Coronary artery (tissue), 2 donors: Measurements from ENCODE around the gene KCNIP1.

Source experiments
- DNase-seq: peaks from one replicate; pipeline ENCODE4 v3.0.0-alpha.2; 2017; ENCODE audit warnings: low spot score
- H3K27ac ChIP-seq, 2 donors: fragments of 200-600 bp; sonication (generic); one replicate each; pipeline ENCODE4 v1.5.1; 2016 to 2019
- H3K4me3 ChIP-seq: fragments of 200-600 bp; sonication (generic); 2 replicates; pipeline ENCODE4 v1.5.1; 2016; ENCODE audit warnings: mild to moderate bottlenecking, moderate library complexity
- TF ChIP-seq, protein P1 (sequence below): fragments of 200-600 bp; sonication (generic); IDR thresholded peaks from one replicate; pipeline ENCODE4 v1.5.1; 2019; ENCODE audit warnings: antibody characterized with exemption

Gene KCNIP1

DNA sequence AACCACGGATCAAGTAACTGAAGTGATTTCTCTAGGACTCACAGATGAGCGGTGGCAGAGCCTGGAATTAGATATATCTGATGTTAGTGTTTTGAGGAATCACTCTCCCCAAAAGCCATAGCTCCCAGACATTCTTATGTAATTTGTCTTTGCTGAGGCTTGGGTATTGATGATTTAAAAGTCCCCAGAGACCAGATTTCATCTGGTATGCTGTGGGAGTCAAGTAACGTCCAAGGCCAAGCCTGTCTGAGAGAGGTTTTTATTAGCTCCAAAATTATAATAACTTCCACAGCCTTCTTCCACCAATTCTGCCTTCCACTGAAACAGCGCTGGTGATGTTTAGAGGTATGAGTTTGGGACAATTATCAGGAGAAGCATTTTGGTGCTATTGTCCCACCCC lies 21.3 kb upstream of the KCNIP1 start:
- no peak overlapping the region for H3K4me3 ChIP-seq
- no peak overlapping the region for H3K27ac ChIP-seq
- TF ChIP-seq, protein P1, sequence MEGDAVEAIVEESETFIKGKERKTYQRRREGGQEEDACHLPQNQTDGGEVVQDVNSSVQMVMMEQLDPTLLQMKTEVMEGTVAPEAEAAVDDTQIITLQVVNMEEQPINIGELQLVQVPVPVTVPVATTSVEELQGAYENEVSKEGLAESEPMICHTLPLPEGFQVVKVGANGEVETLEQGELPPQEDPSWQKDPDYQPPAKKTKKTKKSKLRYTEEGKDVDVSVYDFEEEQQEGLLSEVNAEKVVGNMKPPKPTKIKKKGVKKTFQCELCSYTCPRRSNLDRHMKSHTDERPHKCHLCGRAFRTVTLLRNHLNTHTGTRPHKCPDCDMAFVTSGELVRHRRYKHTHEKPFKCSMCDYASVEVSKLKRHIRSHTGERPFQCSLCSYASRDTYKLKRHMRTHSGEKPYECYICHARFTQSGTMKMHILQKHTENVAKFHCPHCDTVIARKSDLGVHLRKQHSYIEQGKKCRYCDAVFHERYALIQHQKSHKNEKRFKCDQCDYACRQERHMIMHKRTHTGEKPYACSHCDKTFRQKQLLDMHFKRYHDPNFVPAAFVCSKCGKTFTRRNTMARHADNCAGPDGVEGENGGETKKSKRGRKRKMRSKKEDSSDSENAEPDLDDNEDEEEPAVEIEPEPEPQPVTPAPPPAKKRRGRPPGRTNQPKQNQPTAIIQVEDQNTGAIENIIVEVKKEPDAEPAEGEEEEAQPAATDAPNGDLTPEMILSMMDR = no peak
- peak; percentile 3 for DNase-seq

DNA sequence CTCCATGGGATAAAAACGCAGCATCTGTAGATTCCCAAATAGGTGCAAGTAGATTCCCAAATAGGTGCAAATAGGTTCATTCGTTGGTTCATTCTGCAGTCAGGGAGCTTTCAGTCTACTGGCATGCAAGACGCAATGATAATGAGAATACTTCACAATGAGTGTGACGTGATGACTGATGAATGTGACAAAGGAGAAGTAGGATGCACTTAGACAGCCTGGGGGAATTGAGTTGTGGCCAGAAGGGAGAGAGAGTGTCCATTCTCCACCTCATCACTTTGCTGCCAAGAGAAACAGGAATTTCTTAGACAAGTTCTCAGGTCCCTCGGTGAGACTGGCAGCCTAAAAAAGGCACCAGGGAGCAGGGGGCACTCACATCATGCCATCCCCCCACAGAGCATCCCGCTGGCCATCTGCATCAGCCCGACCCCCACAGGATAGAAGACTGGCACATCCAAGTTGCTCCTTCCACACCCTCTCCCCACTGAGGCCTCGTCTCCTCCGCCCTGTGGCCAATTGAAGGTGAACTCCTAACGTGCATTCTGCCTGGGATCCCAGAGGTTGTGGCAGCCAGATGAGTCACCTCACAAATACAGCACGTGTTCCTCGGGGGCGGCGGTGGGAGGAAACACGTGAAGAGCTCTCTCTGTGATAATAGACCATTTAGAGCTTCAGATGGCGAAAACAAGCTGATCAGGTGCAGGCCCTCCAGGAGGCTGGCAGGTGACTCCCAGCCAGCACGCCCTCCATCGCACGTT lies 19.9 kb upstream of the KCNIP1 start:
- no peak overlapping the region for H3K27ac ChIP-seq
- TF ChIP-seq, protein P1 = no peak
- peak; percentile 49 for DNase-seq
- no peak overlapping the region for H3K4me3 ChIP-seq

DNA sequence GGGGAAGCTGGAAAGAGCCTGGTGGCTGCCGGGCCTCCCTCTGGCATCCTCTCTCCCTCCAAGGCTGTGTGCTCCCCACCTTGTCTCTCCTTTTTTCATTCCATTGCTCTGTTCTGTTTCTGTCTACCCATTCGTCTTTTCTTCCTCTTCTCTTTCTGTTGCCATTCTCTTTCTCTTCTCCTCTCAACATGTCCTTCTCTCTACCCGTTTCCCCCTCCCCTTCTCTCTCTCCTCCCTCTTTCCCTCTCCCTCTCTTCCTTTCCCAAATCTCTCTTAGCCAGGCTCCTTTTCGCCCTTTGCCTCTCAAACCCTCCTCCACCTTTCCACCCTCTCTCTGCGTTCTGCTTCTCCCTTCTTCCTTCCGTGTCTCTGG lies 19.4 kb upstream of the KCNIP1 start:
- TF ChIP-seq, protein P1 = no peak

DNA sequence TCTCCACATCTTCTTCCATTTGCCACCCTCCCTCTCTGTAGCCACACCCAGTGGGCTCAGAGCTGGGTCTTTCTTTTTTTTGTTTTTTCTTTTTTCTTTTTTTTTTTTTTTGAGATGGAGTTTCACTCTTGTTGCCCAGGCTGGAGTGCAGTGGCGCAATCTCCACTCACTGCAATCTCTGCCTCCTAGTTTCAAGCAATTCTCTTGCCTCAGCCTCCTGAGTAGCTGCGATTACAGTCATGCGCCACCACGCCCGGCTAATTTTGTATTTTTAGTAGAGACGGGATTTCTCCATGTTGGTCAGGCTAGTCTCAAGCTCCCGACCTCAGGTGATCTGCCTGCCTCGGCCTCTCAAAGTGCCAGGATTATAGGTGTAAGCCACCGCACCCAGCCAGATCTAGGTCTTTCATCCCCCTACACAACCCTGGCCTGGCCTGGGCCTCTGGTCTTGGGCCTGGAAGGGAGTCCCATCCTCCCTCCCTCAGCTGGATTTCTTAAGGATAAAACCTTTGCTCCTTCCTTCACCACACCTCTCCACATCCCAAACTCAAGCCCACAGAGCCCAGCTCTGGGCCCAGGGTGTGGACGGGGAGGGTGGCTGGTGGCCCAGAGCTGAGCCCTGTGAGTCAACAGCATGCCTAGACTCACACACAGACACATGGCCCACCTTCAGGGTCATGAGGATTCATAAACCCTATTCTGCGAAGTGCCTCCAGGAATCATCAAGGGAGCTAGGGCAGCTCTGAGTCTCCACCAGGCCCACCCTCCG lies 18.8 kb upstream of the KCNIP1 start:
- Histone ChIP-seq H3K27ac (no peak overlapping the region), H3K4me3 (no peak overlapping the region)
- TF ChIP-seq, protein P1 = no peak
- DNase-seq = no peak

More for the DNA sequence above, 19.4 kb upstream of the KCNIP1 start:
- no peak for DNase-seq
- no peak overlapping the region for H3K27ac ChIP-seq
- H3K4me3 ChIP-seq = no peak overlapping the region

DNA sequence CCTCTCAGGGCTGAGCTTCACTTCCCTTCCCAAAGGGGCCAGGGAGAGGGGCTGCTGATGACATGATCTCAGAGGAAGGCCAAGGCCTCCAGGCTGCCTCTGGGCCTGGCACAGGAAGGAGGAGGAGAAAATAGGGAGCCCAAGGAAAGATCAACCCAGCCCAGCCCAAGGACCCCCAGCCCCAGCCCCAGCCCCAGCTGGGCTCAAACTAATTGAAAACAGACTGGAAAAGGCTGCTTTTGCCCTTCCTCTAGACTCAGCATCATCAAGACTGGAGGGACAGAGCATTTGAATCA lies 18.3 kb upstream of the KCNIP1 start:
- DNase-seq = peak; percentile 52
- TF ChIP-seq, protein P1 = no peak
- Histone ChIP-seq H3K4me3 (no peak overlapping the region), H3K27ac (no peak overlapping the region)

DNA sequence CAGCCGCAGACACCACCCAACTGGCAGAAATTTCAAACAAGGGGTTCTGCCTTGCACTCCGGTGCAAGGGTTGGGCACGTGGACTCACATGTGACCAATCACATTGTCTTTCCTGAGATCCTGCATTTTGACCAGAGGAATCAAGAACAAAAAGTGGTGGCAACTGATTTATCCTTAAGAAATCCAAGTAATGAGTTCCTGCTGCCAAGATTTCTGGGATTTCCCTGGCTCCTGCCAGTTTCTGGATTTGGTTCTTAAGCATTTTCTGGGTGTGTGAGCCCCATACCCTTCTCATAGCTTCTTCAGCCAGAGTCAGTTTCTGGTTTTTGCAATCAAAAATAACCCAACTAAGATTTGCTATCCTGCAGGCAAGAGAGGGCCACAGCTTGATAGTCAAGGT lies 17.4 kb upstream of the KCNIP1 start:
- Histone ChIP-seq H3K27ac (no peak overlapping the region), H3K4me3 (no peak overlapping the region)
- TF ChIP-seq, protein P1 = no peak
- no peak for DNase-seq

DNA sequence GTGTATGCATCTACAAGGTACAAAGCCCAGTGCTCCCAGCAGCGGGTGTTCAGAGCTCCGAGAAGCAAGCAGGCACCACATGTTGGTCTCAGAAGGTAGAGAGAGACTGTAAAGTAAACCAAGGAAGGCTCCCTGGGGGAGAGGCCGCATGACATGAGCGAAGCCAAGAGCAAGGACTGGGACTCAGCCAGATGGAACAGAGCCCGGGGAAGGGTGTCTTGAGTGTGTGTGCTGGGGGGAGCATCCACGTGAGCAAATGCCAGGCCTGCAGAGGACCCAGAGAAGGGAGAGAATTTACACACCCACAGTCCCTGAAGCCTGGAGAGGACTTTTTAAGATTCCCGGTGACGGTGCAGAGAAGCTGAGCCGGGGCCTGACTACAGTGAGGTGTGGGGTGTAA lies 15.2 kb upstream of the KCNIP1 start:
- no peak for DNase-seq
- no peak overlapping the region for H3K27ac ChIP-seq
- H3K4me3 ChIP-seq = no peak overlapping the region
- TF ChIP-seq, protein P1 = no peak
